Measurements from ENCODE around the gene SBNO2. TPM values are rescaled to one million over a fixed set of nuclear protein-coding genes. Genes with fewer than 3 reads are reported as not detected.
A peak's percentile ranks its signal among the peaks of the same experiment; 100 is the strongest.

SBNO2 gene
- total and polyA plus RNA-seq, 2 donors (not counting 1 experiment from before 2014, with no cell fraction given) = 42.8 to 83.3 TPM

DNA sequence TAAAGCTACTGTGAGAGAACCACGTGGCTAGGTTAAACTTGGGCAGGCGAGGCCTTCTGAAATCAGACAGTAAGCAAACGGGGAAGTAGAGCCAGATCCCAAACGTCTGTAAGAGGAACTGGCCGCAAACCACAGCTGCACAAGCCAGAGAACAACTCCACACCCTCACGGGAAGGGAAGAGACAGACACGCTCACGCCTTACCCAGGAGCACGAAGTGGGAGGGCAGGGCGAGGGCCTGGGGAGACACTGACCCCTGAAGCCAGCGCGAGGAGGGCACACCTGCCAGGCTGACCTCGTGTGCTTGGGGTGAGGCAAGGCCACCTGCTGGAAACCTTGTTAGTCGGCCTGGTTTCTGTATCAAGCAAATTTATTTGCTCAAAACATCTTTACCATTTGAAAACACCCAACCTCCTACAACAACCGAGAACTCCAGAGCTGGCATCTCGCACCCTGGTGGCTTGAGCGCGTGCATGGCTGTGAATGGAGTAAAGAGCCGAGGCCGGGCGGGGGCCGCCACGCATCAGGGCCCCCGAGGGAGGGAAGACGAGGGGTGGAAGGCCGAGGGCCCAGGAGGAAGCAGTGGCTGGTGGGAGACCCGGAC lies 86.2 kb downstream of the SBNO2 start:
- Mint-ChIP-seq H3K27me3 (no peaks in the 10 kb centered on the region), H3K27ac (peak overlapping the region; percentile 91), H3K9me3 (ENCODE audit: insufficient read depth) (no peaks in the 10 kb centered on the region), H3K4me3 (peak overlapping the region; percentile 69), H3K4me1 (peaks cover 35% of the 10 kb centered on the region)
- 3% methylated on average over 25 of the region's 27 CpGs for WGBS (ENCODE audit: insufficient coverage)
- Histone ChIP-seq H3K4me1 (ENCODE audit: control insufficient read depth in 2 of 2, insufficient read depth in 2 of 2, low read length in 2 of 2) (peaks cover 34 to 42% of the 10 kb centered on the region in 2 donors), H3K4me3 (ENCODE audit: control extremely low read depth in 1 of 5, extremely low read depth in 1 of 5, insufficient read depth in 1 of 5, low read depth in 2 of 5, low read length in 4 of 5) (peak overlapping the region in 2 of 5 experiments; percentile 1 to 8), H3K36me3 (replicated peaks in 1 of 2; ENCODE audit: control extremely low read depth in 1 of 2, control insufficient read depth in 1 of 2, extremely low read depth in 1 of 2, insufficient read depth in 2 of 2, low read length in 1 of 2) (peaks cover 0 to 78% of the 10 kb centered on the region in 2 experiments), H4K20me1 (ENCODE audit: control insufficient read depth, insufficient read depth, low read length, poor library complexity, severe bottlenecking) (peaks cover 89% of the 10 kb centered on the region), H3K27me3 (replicated peaks in 1 of 4; ENCODE audit: control extremely low read depth in 1 of 4, control insufficient read depth in 3 of 4, insufficient read depth in 4 of 4, low read length in 3 of 4) (no peaks in the 10 kb centered on the region), H3K27ac (ENCODE audit: low read length in 2 of 2) (peak overlapping the region; percentile 29 to 82), H3K79me2 (ENCODE audit: control insufficient read depth, insufficient read depth, low read length) (peaks cover 22% of the 10 kb centered on the region), H3K9ac (ENCODE audit: low read length) (peak overlapping the region; percentile 14), H3K9me3 (ENCODE audit: control extremely low read depth in 1 of 3, control insufficient read depth in 2 of 3, insufficient read depth in 1 of 3, low read length in 2 of 3) (no peaks in the 10 kb centered on the region), H3K4me2 (replicated peaks; ENCODE audit: low read depth, low read length, poor library complexity, severe bottlenecking) (peak overlapping the region; percentile 69), H2AFZ (ENCODE audit: insufficient read depth, low read depth, low read length, poor library complexity, severe bottlenecking) (no peak overlapping the region)
- POLR2A ChIA-PET = interaction anchor here (0.5 to 8.4 kb wide), 11 partner anchors 9 to 181 kb away, joined by 3 to 97 read pairs (median 6); partner anchors contain the start of genes ABCA7, ARHGAP45 and GPX4
- DNase-seq (peak; percentile 86), ATAC-seq (ENCODE audit: low read depth) (peak; percentile 61)
- intact Hi-C loops (cut with micrococcal nuclease) = loop anchor here (1.0 to 2.0 kb wide), 2 partner anchors 11 to 19 kb away; no protein-coding TSS in a partner anchor
- CTCF ChIA-PET = interaction anchor here (1.0 to 5.6 kb wide), 12 partner anchors 11 to 168 kb away, joined by 3 to 49 read pairs (median 4); partner anchors contain the start of genes ARHGAP45 and CNN2
- TF ChIP-seq, protein P1, sequence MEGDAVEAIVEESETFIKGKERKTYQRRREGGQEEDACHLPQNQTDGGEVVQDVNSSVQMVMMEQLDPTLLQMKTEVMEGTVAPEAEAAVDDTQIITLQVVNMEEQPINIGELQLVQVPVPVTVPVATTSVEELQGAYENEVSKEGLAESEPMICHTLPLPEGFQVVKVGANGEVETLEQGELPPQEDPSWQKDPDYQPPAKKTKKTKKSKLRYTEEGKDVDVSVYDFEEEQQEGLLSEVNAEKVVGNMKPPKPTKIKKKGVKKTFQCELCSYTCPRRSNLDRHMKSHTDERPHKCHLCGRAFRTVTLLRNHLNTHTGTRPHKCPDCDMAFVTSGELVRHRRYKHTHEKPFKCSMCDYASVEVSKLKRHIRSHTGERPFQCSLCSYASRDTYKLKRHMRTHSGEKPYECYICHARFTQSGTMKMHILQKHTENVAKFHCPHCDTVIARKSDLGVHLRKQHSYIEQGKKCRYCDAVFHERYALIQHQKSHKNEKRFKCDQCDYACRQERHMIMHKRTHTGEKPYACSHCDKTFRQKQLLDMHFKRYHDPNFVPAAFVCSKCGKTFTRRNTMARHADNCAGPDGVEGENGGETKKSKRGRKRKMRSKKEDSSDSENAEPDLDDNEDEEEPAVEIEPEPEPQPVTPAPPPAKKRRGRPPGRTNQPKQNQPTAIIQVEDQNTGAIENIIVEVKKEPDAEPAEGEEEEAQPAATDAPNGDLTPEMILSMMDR (IDR thresholded peaks at IDR 0.05) = peak; percentile 15
- TF ChIP-seq EZH2 (IDR thresholded peaks at IDR 0.05; ENCODE audit: borderline replicate concordance, insufficient read depth, low read depth, low read length, poor library complexity, severe bottlenecking) = no peak

DNA sequence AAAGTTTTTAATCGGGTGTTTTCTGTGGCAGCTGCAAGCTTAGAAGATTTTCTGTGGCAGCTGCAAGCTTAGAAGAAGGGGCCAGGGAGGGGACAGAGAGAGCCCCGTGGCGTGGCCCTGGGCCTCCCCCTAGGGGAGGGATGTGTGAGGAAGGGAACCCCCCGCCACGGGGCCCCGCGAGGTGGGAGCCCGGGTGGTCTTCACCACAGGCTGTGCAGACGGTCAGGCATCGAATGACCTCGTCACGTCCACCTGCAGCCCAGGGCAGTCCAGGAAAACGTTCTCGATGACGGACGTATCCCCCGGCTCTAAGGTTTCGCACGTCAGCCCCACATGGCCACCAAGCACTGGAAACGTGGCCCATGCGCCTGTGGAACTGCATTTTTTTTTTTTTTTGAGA lies 87.5 kb downstream of the SBNO2 start:
- intact Hi-C loops (cut with micrococcal nuclease) = loop anchor here (1.0 kb wide), 1 partner anchor 9 kb away; no protein-coding TSS in a partner anchor
- Mint-ChIP-seq H3K27me3 (no peaks in the 10 kb centered on the region), H3K9me3 (ENCODE audit: insufficient read depth) (no peaks in the 10 kb centered on the region)

More for the DNA sequence above, 87.5 kb downstream of the SBNO2 start:
- H3K4me3 Mint-ChIP-seq = no peak overlapping the region
- Histone ChIP-seq H2AFZ (ENCODE audit: insufficient read depth, low read depth, low read length, poor library complexity, severe bottlenecking) (no peak overlapping the region), H3K27ac (ENCODE audit: low read length in 2 of 2) (peak overlapping the region in 1 of 2 donors; percentile 82), H3K4me3 (ENCODE audit: control extremely low read depth in 1 of 5, extremely low read depth in 1 of 5, insufficient read depth in 1 of 5, low read depth in 2 of 5, low read length in 4 of 5) (no peak overlapping the region), H3K79me2 (ENCODE audit: control insufficient read depth, insufficient read depth, low read length) (peaks cover 13% of the 10 kb centered on the region), H3K4me2 (replicated peaks; ENCODE audit: low read depth, low read length, poor library complexity, severe bottlenecking) (no peak overlapping the region), H3K4me1 (ENCODE audit: control insufficient read depth in 2 of 2, insufficient read depth in 2 of 2, low read length in 2 of 2) (peaks cover 37 to 54% of the 10 kb centered on the region in 2 donors), H4K20me1 (ENCODE audit: control insufficient read depth, insufficient read depth, low read length, poor library complexity, severe bottlenecking) (peaks cover 92% of the 10 kb centered on the region), H3K36me3 (replicated peaks in 1 of 2; ENCODE audit: control extremely low read depth in 1 of 2, control insufficient read depth in 1 of 2, extremely low read depth in 1 of 2, insufficient read depth in 2 of 2, low read length in 1 of 2) (peaks cover 0 to 79% of the 10 kb centered on the region in 2 experiments), H3K27me3 (replicated peaks in 1 of 4; ENCODE audit: control extremely low read depth in 1 of 4, control insufficient read depth in 3 of 4, insufficient read depth in 4 of 4, low read length in 3 of 4) (no peaks in the 10 kb centered on the region), H3K9ac (ENCODE audit: low read length) (no peak overlapping the region), H3K9me3 (ENCODE audit: control extremely low read depth in 1 of 3, control insufficient read depth in 2 of 3, insufficient read depth in 1 of 3, low read length in 2 of 3) (no peaks in the 10 kb centered on the region)
- ATAC-seq (ENCODE audit: low read depth) (no peak), DNase-seq (no peak)
- no peak for TF ChIP-seq EZH2 (IDR thresholded peaks at IDR 0.05; ENCODE audit: borderline replicate concordance, insufficient read depth, low read depth, low read length, poor library complexity, severe bottlenecking)
- TF ChIP-seq, protein P1 (IDR thresholded peaks at IDR 0.05) = no peak
- H3K27ac Mint-ChIP-seq = peak overlapping the region; percentile 10
- WGBS (ENCODE audit: insufficient coverage) = 90% methylated on average over 20 of the region's 21 CpGs
- H3K4me1 Mint-ChIP-seq = peaks cover 42% of the 10 kb centered on the region
- ChIA-PET CTCF (interaction anchor here (1.0 to 5.6 kb wide), 7 partner anchors 10 to 158 kb away, joined by 3 to 49 read pairs (median 9); partner anchors contain the start of genes ARHGAP45 and CNN2), POLR2A (interaction anchor here (0.7 to 8.4 kb wide), 8 partner anchors 8 to 65 kb away, joined by 3 to 97 read pairs (median 9); partner anchors contain the start of genes ARHGAP45, GPX4, POLR2E and RNU6-2)
